GM12891 (cell line): ENCODE data around the gene CDH23.
A peak's percentile ranks its signal among the peaks of the same experiment; 100 is the strongest.

ENCODE experiments used
- DNase-seq: peaks from one replicate; pipeline ENCODE4 v3.0.0; 2011; ENCODE audit warnings: low spot score; ENCODE audit not compliant: insufficient read length
- FAIRE-seq: peaks from 2 replicates; lab custom pipeline; 2011; peaks lifted over from hg19 to GRCh38; lab: Jason Lieb, UNC
- PAX5 ChIP-seq: IDR thresholded peaks from 2 replicates; pipeline ENCODE4 v1.6.1; 2011; ENCODE audit warnings: low read length, moderate library complexity, mild to moderate bottlenecking; ENCODE audit not compliant: insufficient read depth, severe bottlenecking
- POLR2A ChIP-seq: IDR thresholded peaks from 2 replicates; pipeline ENCODE4 v1.6.1; 2011; ENCODE audit warnings: low read depth, low read length, control low read depth
- POLR2AphosphoS5 ChIP-seq: IDR thresholded peaks from 2 replicates; pipeline ENCODE4 v1.6.1; 2011; ENCODE audit warnings: low read depth, low read length, control low read depth
- POU2F2 ChIP-seq: IDR thresholded peaks from 2 replicates; pipeline ENCODE4 v1.6.1; 2011; ENCODE audit warnings: low read depth, mild to moderate bottlenecking, control low read depth, low read length, moderate library complexity
- SPI1 ChIP-seq: IDR thresholded peaks from 2 replicates; pipeline ENCODE4 v1.6.1; 2011; ENCODE audit warnings: low read depth, low read length, control low read depth
- TAF1 ChIP-seq: IDR thresholded peaks from 2 replicates; pipeline ENCODE4 v1.6.1; 2011; ENCODE audit warnings: low read depth, low read length, control low read depth

The CDH23 gene

DNA sequence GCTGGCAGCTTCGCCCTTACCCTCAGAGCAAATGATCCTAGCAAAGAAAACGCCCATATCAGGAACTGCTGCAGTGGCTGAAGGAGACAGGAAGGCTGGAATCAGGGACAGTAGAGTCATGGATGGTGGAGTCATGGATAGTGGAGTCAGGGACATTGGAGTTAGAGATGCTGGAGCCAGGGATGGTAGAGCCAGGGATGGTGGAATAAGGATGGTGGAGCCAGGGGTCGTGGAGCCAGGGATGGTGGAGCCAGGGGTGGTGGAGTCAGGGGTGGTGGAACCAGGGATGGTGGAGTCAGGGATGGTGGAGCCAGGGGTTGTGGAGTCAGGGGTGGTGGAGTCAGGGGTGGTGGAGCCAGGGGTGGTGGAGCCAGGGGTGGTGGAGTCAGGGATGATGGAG lies 291.5 kb downstream of the CDH23 start:
- DNase-seq, result no peak
- no peak for TF ChIP-seq POU2F2
- no peak for FAIRE-seq

DNA sequence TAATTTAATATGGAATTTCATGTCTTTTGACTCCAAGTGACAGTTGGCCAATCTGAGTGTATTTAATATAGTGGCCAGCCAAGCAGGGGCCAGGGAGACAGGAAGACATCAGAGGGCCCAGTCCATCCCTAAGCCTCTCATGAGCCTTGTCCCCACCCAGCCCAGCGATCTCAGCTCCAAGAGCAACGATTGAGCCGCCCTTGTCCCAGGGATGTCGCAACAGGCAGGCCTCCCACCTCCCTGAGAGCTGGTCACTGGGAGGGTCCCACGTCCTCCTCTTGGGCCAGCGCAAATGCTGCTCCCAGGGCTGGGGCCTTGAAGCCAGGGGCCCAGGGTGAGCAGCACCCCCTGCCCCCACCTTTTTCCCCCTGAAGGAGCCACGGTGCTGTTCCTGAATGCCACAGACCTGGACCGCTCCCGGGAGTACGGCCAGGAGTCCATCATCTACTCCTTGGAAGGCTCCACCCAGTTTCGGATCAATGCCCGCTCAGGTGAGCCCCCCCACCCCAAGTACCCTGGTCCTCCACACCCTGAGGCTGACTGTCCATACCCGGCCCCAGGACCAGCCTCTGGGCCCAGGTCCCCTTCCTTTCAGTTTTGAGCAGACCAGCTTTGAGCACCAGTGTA lies 293.5 kb downstream of the CDH23 start:
- FAIRE-seq (no peak), DNase-seq (no peak)
- TF ChIP-seq POLR2A, result no peak
- TF ChIP-seq PAX5, result no peak

DNA sequence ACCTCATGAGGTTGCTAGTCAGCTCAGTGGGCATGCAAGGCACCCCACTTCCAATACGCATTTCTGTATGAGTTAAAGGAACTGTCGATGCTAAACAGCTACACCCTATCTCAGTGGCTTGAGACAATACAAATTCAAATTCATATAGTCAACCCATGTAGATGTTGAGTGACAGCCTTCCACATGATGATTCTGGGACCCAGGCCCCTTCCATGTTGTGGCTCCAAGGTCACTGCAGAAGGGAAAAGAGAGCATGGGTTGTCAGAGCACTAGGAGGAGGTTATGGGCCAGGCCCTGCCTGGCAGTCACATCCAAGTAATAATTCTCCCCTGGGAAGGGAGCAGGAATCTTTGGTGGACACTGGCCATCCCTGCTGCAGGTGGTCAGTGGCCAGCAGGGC lies 294.7 kb downstream of the CDH23 start:
- no peak for DNase-seq
- FAIRE-seq, result no peak
- TF ChIP-seq POU2F2, result no peak
- no peak for TF ChIP-seq POLR2A
- TF ChIP-seq TAF1, result no peak
- TF ChIP-seq POLR2AphosphoS5, result no peak
- no peak for TF ChIP-seq SPI1
- no peak for TF ChIP-seq PAX5

- no peak for DNase-seq
- no peak for TF ChIP-seq SPI1
- no peak for TF ChIP-seq POLR2AphosphoS5
- no peak for TF ChIP-seq POU2F2
- no peak for TF ChIP-seq POLR2A
- TF ChIP-seq TAF1, result no peak
- TF ChIP-seq PAX5, result no peak
- FAIRE-seq, result no peak
Measured at GRCh38 chr10:71692598-71693306, 296.0 kb downstream of the CDH23 start.

DNA sequence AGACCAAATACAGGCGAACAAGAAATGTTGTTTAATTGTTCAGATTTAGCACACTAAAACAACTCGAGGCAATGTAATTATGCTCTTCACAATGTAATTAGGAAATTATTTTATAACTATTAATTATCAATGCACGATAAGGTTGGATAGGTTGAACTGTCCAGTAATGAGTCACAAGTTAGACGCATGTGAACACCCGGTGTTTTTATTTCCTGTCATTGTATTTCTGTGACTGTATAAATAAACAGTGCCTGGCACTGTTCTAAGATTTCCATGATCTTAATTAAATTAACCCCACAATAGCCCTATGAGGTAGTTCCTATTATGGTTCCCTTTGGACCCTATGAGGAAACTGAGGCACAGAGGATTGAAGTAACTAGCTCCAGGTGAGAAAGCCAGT lies 296.7 kb downstream of the CDH23 start:
- DNase-seq, result no peak
- FAIRE-seq, result no peak

DNA sequence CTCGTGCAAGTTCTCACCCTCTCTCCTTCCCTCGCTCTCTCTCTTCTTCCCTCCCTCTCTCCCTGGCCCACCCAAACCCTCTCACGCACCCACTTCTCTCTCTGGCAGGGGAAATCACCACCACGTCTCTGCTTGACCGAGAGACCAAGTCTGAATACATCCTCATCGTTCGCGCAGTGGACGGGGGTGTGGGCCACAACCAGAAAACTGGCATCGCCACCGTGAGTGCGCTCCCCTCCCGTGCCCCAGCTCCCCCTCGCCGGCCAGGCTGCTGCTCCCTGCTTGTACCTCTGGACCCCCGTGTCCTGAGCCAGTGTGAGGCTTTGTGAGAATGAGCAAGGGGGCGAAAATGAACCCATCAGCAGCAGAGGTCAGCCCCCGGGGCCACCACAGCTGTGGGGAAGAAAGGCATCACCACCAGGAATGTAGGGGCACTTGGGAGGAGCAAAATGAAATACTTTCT lies 297.4 kb downstream of the CDH23 start:
- FAIRE-seq, result no peak
- no peak for DNase-seq
- TF ChIP-seq POLR2A (no peak), POU2F2 (no peak), POLR2AphosphoS5 (no peak), SPI1 (no peak), PAX5 (no peak), TAF1 (no peak)

More for the DNA sequence above, 296.7 kb downstream of the CDH23 start:
- TF ChIP-seq SPI1 (no peak), PAX5 (no peak), TAF1 (no peak), POU2F2 (no peak), POLR2A (no peak), POLR2AphosphoS5 (no peak)

DNA sequence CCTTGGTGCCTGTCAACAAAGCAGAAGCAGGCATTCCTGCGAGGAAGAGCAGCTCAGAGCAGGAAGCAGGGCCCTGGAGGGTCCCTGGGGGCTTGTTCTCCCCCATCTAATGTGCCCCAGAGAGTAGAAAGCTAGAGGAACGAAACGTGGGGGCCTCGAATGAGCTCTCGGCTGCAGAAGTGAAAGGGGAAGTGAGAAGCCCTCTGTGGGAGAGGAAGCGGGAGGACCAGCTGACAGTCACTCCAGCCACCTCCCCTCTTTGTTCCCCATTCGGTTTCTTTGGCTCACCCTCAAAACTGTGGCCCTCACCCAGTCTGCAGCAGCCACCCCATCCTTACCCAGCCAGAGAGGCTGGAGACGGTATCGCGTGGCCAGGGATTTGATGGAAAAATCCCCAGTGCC lies 297.8 kb downstream of the CDH23 start:
- peak; percentile 97 for FAIRE-seq
- peak; percentile 93 for DNase-seq
- peak; percentile 33; the same call in 1 of the 2 replicates for TF ChIP-seq POLR2AphosphoS5
- no peak for TF ChIP-seq POLR2A
- TF ChIP-seq SPI1, result peak; percentile 100
- peak; percentile 79 for TF ChIP-seq POU2F2

GRCh38 chr10:71695502-71696476 lies 299.1 kb downstream of the CDH23 start:
- no peak for DNase-seq
- peak; percentile 31 for FAIRE-seq
- TF ChIP-seq POLR2A (no peak), TAF1 (no peak), POU2F2 (no peak), SPI1 (no peak), PAX5 (no peak), POLR2AphosphoS5 (no peak)

DNA sequence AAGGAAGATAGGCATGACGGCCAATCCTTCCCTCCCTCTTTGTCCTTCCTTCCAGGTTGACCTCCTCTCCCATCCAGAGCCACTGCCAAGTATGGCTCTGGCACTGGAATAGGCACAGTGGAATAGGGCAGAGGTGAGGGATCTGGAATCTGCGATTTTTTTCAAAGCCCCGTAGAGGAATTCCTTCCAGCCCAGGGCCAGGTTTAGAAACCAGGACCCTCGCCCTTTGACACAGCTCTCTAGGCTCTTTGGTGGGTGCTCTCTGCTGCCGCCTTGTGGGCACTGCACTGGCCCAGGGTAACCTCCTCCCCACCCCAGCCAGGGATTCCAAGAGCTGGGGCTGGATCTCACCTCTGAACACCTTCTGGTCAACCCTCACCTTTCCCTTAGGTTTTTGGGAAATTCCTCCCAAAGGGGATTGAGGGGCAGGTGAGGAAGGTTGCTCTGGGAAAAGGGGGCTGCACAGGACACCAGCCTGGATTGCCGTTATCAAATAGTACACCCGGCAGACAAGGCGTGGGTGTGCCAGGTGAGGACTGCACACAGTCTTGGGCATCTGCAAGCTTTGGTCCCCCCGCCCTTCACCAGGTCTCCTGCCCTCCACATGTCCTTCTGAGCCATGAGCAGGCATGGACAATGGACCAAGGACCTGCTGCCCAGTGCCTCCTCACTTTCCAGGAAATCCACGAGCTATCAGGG lies 300.1 kb downstream of the CDH23 start:
- no peak for TF ChIP-seq POU2F2
- TF ChIP-seq POLR2AphosphoS5, result no peak
- no peak for TF ChIP-seq SPI1
- TF ChIP-seq TAF1, result no peak
- TF ChIP-seq POLR2A, result no peak
- no peak for TF ChIP-seq PAX5
- DNase-seq, result peak; percentile 58
- no peak for FAIRE-seq
